ENCODE data around the gene HLA-DMB.
A peak's percentile ranks its signal among the peaks of the same experiment; 100 is the strongest.

Gene HLA-DMB

GRCh38 chr6:32971581-32972352 lies 30.9 kb upstream of the HLA-DMB start:
- peak; percentile 99 for DNase-seq (ENCODE audit: low read depth, low spot score)

DNA sequence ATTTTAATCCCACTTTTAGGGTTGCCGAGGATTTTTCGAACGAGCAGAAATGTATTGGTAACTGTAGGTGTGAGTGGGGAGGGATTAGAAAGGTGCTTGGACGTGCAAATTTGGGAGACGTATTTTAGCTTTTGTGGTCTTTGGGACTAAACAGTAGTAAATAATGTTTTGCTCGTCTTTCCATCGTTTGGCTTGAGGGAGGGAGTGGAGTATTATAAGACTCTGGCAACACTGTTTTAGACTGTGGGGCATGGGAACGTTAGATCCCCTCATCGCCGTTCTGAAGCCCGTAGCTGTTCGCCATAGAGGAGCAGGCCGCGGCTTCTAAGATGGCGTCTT lies 30.4 kb upstream of the HLA-DMB start:
- DNase-seq (ENCODE audit: low read depth, low spot score): no peak

- peak; percentile 54 for DNase-seq (ENCODE audit: low read depth, low spot score)
Observed at GRCh38 chr6:32970413-32971241, 29.8 kb upstream of the HLA-DMB start.

DNA sequence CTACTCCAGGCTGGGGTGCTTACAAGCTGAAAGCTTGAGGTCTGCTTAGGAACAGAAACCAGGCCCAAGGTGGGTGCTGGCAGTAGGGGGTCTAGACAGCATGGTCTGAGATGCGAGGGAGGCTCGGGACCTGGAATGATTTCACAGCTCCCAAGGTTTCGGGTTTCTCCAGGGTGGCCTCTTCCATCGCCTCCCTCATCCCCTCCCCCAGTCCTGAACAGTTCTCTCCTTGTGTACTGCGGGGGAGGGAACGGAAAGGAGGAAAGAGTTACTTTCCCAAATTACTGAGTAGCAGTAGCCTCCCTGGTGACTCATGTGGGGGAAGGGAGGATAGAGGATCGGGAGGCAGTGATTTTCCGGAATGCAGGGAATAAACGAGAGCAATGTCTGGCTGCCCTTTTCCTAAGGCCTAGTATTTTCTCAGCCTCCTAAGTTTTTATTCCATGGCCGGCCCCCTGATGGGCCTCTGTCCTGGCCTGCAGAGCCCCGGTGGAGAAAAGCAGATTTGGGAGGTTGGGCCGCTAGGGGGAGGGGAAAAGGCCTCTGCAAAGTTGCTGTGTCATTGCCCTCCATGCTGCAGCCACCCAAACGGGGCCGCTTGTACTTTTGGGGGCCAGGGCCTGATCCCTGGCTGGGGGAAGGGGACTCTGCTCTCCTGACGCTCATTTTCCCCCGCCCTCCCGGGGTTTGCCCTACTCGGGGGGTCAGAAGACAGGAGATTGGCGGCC lies 29.0 kb upstream of the HLA-DMB start:
- DNase-seq (ENCODE audit: low read depth, low spot score): peak; percentile 82

GRCh38 chr6:32968867-32969684 lies 28.2 kb upstream of the HLA-DMB start:
- peak; percentile 55 for DNase-seq (ENCODE audit: low read depth, low spot score)

DNA sequence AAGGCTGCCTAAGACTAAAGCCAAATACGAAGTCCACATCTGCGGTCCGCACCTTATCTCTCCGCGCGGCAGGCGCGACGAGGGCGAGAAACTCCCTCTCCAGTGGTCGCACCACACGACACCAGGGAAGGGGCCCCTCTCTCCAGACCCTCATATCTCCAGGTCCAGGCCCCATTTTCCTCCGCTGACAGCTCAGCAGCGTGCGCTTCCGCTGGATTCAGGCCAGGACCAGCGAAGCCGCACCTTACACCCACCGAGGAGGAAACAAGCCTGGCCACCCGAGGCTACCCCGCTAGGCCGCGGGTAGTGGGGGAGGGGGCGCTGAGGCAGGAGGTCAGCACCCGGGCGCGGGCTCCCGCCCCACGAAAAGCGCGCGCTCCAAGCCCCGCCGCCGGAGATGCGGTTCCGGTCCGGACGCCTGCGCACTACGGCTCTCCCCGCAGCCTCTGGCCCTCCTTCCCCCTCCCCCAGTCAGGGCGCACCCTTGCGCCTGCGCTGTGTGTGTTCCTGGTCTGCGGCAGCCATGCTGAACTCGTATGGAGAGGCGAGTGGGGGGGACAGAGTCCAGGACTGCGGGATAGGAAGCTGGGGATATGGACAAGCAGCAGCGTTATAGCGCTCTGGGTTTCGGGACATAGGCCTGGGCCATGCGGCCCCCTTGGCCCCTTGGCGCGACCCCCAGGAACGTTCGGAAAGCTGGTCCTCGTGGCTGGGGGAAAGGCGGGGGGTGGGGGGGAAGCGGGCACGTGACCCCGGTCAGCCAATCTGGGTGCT lies 27.5 kb upstream of the HLA-DMB start, which contains the start of gene BRD2:
Gene BRD2, plus strand, starts transcription at position 502 of the 774 bp plus-strand sequence. CDS start 4,305 bp downstream, outside the sequence.
- DNase-seq (ENCODE audit: low read depth, low spot score): peak; percentile 84

- DNase-seq (ENCODE audit: low read depth, low spot score): no peak
Observed at GRCh38 chr6:32967151-32968091, 26.6 kb upstream of the HLA-DMB start.

DNA sequence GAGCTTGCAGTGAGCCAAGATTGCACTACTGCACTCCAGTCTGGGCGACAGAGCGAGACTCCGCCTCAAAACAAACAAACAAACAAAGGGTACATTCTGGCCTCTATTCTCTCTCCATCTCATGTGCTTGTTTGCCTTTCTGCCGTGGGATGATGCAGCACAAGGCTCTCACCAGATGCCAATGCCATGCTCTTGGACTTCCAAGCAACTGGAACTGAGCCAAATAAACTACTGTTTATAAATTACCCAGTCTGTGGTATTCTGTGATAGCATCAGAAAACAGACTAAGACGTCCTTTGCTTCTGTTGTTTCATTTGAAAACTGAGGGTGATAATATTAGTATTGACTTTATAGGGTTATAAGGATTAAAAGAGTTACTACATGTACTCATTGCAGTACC lies 23.9 kb upstream of the HLA-DMB start:
- no peak for DNase-seq (ENCODE audit: low read depth, low spot score)

DNA sequence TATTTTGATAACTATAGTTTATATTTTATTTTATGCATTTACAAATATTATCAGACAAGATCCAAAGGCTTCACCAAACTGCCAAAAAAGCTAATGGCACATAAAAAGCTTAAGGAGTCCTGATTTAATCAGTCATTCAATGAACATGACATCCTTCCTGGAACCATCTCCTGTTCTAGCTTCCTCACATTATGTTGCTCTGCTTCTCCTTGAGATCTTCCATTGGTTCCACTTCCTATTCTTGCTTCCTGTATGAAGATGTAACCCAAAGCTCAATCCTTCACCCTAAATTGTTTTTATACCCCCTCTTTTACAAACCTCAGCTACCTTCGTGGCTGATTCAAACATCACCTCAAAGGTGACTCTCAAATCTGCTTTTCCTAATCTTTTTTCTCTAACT lies 23.0 kb upstream of the HLA-DMB start:
- DNase-seq (ENCODE audit: low read depth, low spot score): no peak

GRCh38 chr6:32962213-32962826 lies 21.5 kb upstream of the HLA-DMB start:
- no peak for DNase-seq (ENCODE audit: low read depth, low spot score)

DNA sequence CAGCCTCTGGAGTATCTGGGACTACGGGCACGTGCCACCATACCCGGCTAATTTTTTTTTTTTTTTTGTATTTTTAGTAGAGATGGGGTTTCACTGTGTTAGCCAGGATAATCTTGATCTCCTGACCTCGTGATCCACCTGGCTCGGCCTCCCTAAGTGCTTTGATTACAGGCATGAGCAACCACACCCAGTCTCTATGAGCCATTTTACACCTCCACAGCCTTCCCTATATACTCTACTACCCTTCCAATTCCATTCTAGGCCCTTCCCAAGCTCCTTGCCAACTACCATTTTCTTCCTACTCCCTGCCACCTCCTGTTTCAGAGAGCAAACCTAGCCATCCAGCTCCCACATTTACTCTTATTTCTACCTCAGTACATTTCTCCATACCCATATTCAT lies 19.7 kb upstream of the HLA-DMB start:
- DNase-seq (ENCODE audit: low read depth, low spot score): no peak

GRCh38 chr6:32956176-32956575 lies 15.3 kb upstream of the HLA-DMB start:
- DNase-seq (ENCODE audit: low read depth, low spot score): no peak

- no peak for DNase-seq (ENCODE audit: low read depth, low spot score)
Observed at GRCh38 chr6:32954986-32955802, 14.4 kb upstream of the HLA-DMB start.

GRCh38 chr6:32954267-32954666 lies 13.4 kb upstream of the HLA-DMB start:
- DNase-seq (ENCODE audit: low read depth, low spot score): no peak

- DNase-seq (ENCODE audit: low read depth, low spot score): no peak
Observed at GRCh38 chr6:32953775-32954174, 12.9 kb upstream of the HLA-DMB start.

- DNase-seq (ENCODE audit: low read depth, low spot score): peak; percentile 83
Observed at GRCh38 chr6:32952817-32953739, 12.2 kb upstream of the HLA-DMB start, which contains the start of gene HLA-DMA. Gene HLA-DMA, minus strand, starts transcription at chr6:32953097. Its CDS starts 61 bp downstream, at chr6:32953036.

DNA sequence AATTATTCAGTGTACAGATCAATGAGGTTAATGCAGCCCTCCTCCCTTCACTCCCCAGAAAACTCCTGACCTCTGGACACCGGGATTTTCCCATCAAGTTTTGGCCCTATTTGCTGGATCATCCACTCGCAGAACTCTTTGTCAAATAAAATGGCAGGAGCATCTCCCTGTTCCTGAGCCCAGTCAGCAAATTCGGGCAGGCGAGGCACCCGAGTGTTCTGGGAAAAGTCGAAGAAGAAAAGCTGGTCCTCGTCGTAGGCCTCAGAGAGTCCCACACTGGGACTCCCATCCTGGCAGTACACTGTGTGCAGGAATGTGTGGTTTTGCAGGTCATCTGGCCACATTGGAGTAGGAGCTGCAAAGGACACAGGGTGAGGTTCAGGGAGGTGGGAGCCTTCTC lies 9.6 kb upstream of the HLA-DMB start:
- DNase-seq (ENCODE audit: low read depth, low spot score): no peak
